Measurements from ENCODE around the gene LYAR. TPM values are rescaled to one million over a fixed set of nuclear protein-coding genes. Genes with fewer than 3 reads are reported as not detected.

The LYAR gene
- total and polyA plus RNA-seq, 2 of the 13 experiments (the other 11 are each of a cell fraction or from before 2014, with no cell fraction given) = 7.8 to 94.2 TPM

GRCh38 chr4:4233610-4234009 is 56.3 kb downstream of the LYAR start:
- 95% methylated on average over 2 of the region's 2 CpGs for WGBS (ENCODE audit: low lambda C conversion rate)
- no TSS peak for BruUV-seq (replicated peaks)
- Histone ChIP-seq H3K27ac (ENCODE audit: extremely low read length, insufficient read depth, low read length) (no peak overlapping the region), H3K9ac (ENCODE audit: insufficient read depth, low read depth, low read length) (no peak overlapping the region), H3K4me3 (replicated peaks in 1 of 3; ENCODE audit: insufficient read depth in 1 of 3, low read depth in 2 of 3, low read length in 3 of 3) (no peak overlapping the region), H2AFZ (ENCODE audit: low read length) (no peak overlapping the region), H3K36me3 (replicated peaks in 1 of 2; ENCODE audit: control insufficient read depth in 1 of 2, insufficient read depth in 2 of 2, low read length in 2 of 2) (peaks cover 3 to 8% of the 10 kb centered on the region in 2 experiments; a peak in 3 of 5 replicates), H3K9me3 (ENCODE audit: low read length) (peaks cover 6% of the 10 kb centered on the region; the same call in 1 of the 2 replicates), H3K79me2 (ENCODE audit: insufficient read depth, low read length) (no peaks in the 10 kb centered on the region), H4K20me1 (ENCODE audit: insufficient read depth, low read length) (no peaks in the 10 kb centered on the region; the same call in 1 of the 2 replicates), H3K27me3 (ENCODE audit: control insufficient read depth in 1 of 2, insufficient read depth in 2 of 2, low read length in 2 of 2) (peaks cover 0 to 2% of the 10 kb centered on the region in 2 experiments; a peak in 2 of 5 replicates), H3K4me2 (ENCODE audit: low read depth, low read length) (no peak overlapping the region), H3K4me1 (ENCODE audit: insufficient read depth, low read length) (no peaks in the 10 kb centered on the region)
- TF ChIP-seq ZBTB39 (CRISPR knock-in tag; IDR thresholded peaks at IDR 0.05) (no peak), HNRNPL (IDR thresholded peaks at IDR 0.05; ENCODE audit: low read depth, low read length) (no peak), PAWR (CRISPR knock-in tag; IDR thresholded peaks at IDR 0.05; ENCODE audit: borderline replicate concordance) (no peak), CENPBD1 (CRISPR knock-in tag; IDR thresholded peaks at IDR 0.05; ENCODE audit: borderline replicate concordance, low read depth) (no peak), SMC3 (IDR thresholded peaks at IDR 0.05; ENCODE audit: low read length) (no peak), DR1 (CRISPR knock-in tag; IDR thresholded peaks at IDR 0.05) (no peak), ZSCAN31 (CRISPR knock-in tag; IDR thresholded peaks at IDR 0.05; ENCODE audit: low read depth) (no peak)
- ATAC-seq = no peak
- POLR2A ChIA-PET = no interaction called here
- CTCF ChIA-PET (ENCODE audit: low intra/inter-chr PET ratio, low total read pairs) = no interaction called here
- no peak for FAIRE-seq
- intact Hi-C loops (cut with micrococcal nuclease; ENCODE audit: unreplicated experiment) (loop anchor here (2.0 kb wide), 1 partner anchor 17 kb away; no protein-coding TSS in a partner anchor), in situ Hi-C loops (cut with HindIII; ENCODE audit: extremely low pct_ligation_motif_present, low pct_unique_long_range_greater_than_20kb) (no loop called here)
- no peak for DNase-seq (ENCODE audit: low spot score)

Measured in HepG2 (cell line).